Measurements from ENCODE around the gene TCF7L1. TPM values are rescaled to one million over a fixed set of nuclear protein-coding genes. Genes with fewer than 3 reads are reported as not detected.
"Not testable (repeated sequence)": the region's sequence is repeated elsewhere in the genome, so short reads cannot be mapped to it uniquely, and the experiment has no call there.

Gene TCF7L1
- polyA plus RNA-seq, 3 donors, result 39.7 to 44.7 (median 42.9) TPM

GRCh38 chr2:85180322-85181133, 47.3 kb downstream of the TCF7L1 start:
- no peak for DNase-seq (ENCODE audit: low read depth in 3 of 3, low spot score in 2 of 3)

GRCh38 chr2:85181134-85181631, 48.0 kb downstream of the TCF7L1 start:
- DNase-seq (ENCODE audit: low read depth in 3 of 3, low spot score in 2 of 3), result no peak

GRCh38 chr2:85181844-85182456, 48.8 kb downstream of the TCF7L1 start:
- DNase-seq (ENCODE audit: low read depth in 3 of 3, low spot score in 2 of 3), result no peak

- DNase-seq (ENCODE audit: low read depth in 3 of 3, low spot score in 2 of 3), result no peak
These were observed 49.9 kb downstream of the TCF7L1 start for GRCh38 chr2:85183076-85183475.

- no peak for DNase-seq (ENCODE audit: low read depth in 3 of 3, low spot score in 2 of 3)
These were observed 50.3 kb downstream of the TCF7L1 start for GRCh38 chr2:85183479-85183878.

GRCh38 chr2:85184231-85184630, 51.0 kb downstream of the TCF7L1 start:
- no peak for DNase-seq (ENCODE audit: low read depth in 3 of 3, low spot score in 2 of 3)

- DNase-seq (ENCODE audit: low read depth in 3 of 3, low spot score in 2 of 3), result no peak
These were observed 51.8 kb downstream of the TCF7L1 start for GRCh38 chr2:85184990-85185389.

- no peak for DNase-seq (ENCODE audit: low read depth in 3 of 3, low spot score in 2 of 3)
These were observed 52.3 kb downstream of the TCF7L1 start for GRCh38 chr2:85185431-85185940.

GRCh38 chr2:85187069-85187468, 53.9 kb downstream of the TCF7L1 start:
- no peak for DNase-seq (ENCODE audit: low read depth in 3 of 3, low spot score in 2 of 3)

- DNase-seq (ENCODE audit: low read depth in 3 of 3, low spot score in 2 of 3), result no peak
These were observed 55.7 kb downstream of the TCF7L1 start for GRCh38 chr2:85188852-85189251.

- DNase-seq (ENCODE audit: low read depth in 3 of 3, low spot score in 2 of 3), result no peak
These were observed 56.5 kb downstream of the TCF7L1 start for GRCh38 chr2:85189606-85190270.

GRCh38 chr2:85191157-85191556, 58.0 kb downstream of the TCF7L1 start:
- DNase-seq (ENCODE audit: low read depth in 3 of 3, low spot score in 2 of 3), result no peak

- DNase-seq (ENCODE audit: low read depth in 3 of 3, low spot score in 2 of 3), result no peak
These were observed 61.7 kb downstream of the TCF7L1 start for GRCh38 chr2:85194780-85195480.

GRCh38 chr2:85195956-85196355, 62.8 kb downstream of the TCF7L1 start:
- no peak for DNase-seq (ENCODE audit: low read depth in 3 of 3, low spot score in 2 of 3)

- DNase-seq (ENCODE audit: low read depth in 3 of 3, low spot score in 2 of 3), result no peak
These were observed 66.5 kb downstream of the TCF7L1 start for GRCh38 chr2:85199698-85200097.

GRCh38 chr2:85209887-85210286, 76.7 kb downstream of the TCF7L1 start:
- DNase-seq (ENCODE audit: low read depth in 3 of 3, low spot score in 2 of 3), result no peak

- no peak for DNase-seq (ENCODE audit: low read depth in 3 of 3, low spot score in 2 of 3)
These were observed 77.3 kb downstream of the TCF7L1 start for GRCh38 chr2:85210511-85210910.

- DNase-seq (ENCODE audit: low read depth in 3 of 3, low spot score in 2 of 3), result not testable (repeated sequence)
These were observed 78.4 kb downstream of the TCF7L1 start for GRCh38 chr2:85211606-85212005.

GRCh38 chr2:85212841-85213240, 79.6 kb downstream of the TCF7L1 start:
- DNase-seq (ENCODE audit: low read depth in 3 of 3, low spot score in 2 of 3), result no peak

- DNase-seq (ENCODE audit: low read depth in 3 of 3, low spot score in 2 of 3), result no peak
These were observed 80.2 kb downstream of the TCF7L1 start for GRCh38 chr2:85213404-85213803.
